GM12878 (cell line): Measurements from ENCODE around the gene HSBP1L1. TPM values are rescaled to one million over a fixed set of nuclear protein-coding genes. Genes with fewer than 3 reads are reported as not detected.
A peak's percentile ranks its signal among the peaks of the same experiment; 100 is the strongest.

Experiments
- BHLHE40 ChIP-seq, 2 experiments: fragments of 450-650 bp in 1 of 2; IDR thresholded peaks; 2 replicates each; pipeline ENCODE4 v1.6.1; 2011 to 2017; ENCODE audit warnings: low read depth in 2 of 2, borderline replicate concordance in 1 of 2, improper control_type of control experiment in 1 of 2, low read length in 1 of 2, mild to moderate bottlenecking in 1 of 2
- CBX5 ChIP-seq: sonication (generic); IDR thresholded peaks from 2 replicates; pipeline ENCODE4 v1.6.1; 2016; ENCODE audit warnings: low read depth, moderate library complexity, mild to moderate bottlenecking, inconsistent platforms
- HCFC1 ChIP-seq: fragments of 150-350 bp; IDR thresholded peaks from 2 replicates; pipeline ENCODE4 v1.6.1; 2014; ENCODE audit warnings: low read length
- NR2F1 ChIP-seq: fragments of 450-650 bp; conservative IDR thresholded peaks from 2 replicates; pipeline ENCODE4 v1.6.1; 2017; ENCODE audit warnings: mild to moderate bottlenecking
- RCOR1 ChIP-seq: conservative IDR thresholded peaks from 2 replicates; pipeline ENCODE4 v1.6.1; 2012; ENCODE audit warnings: low read depth, low read length, improper control_type of control experiment
- SRF ChIP-seq, 2 experiments: IDR thresholded peaks; 2 replicates each; pipeline ENCODE4 v1.6.1; 2011; ENCODE audit warnings: low read depth in 2 of 2, low read length in 2 of 2, mild to moderate bottlenecking in 1 of 2, moderate library complexity in 1 of 2
- STAT1 ChIP-seq: fragments of 450-650 bp; conservative IDR thresholded peaks from 2 replicates; pipeline ENCODE4 v1.6.1; 2014; ENCODE audit warnings: antibody characterized with exemption, mild to moderate bottlenecking
- YY1 ChIP-seq: IDR thresholded peaks from 2 replicates; pipeline ENCODE4 v1.6.1; 2011; ENCODE audit warnings: low read depth, mild to moderate bottlenecking, low read length
- ZSCAN29 ChIP-seq: fragments of 450-650 bp; IDR thresholded peaks from 2 replicates; pipeline ENCODE4 v1.6.1; 2017; ENCODE audit warnings: mild to moderate bottlenecking, moderate library complexity
- polyA plus RNA-seq, 11 experiments: library from polyadenylated mRNA; depleted of rRNA in 4 of 11; unstranded in 6 of 11; stranded (reverse) in 5 of 11; fragments of >200 nt; fragmentation: Nextera tagmentation in 4 of 11; fragmentation: Illumina TruSeq in 1 of 11; extraction: Ambion mirVana in 4 of 11; extraction: Trizol in 1 of 11; gene quantifications; 1 replicate in 1 of 11; 2 replicates in 10 of 11; pipeline versions ENCODE4 v1.2.1 to v1.2.3, GENCODE V29; 2011 to 2016; ENCODE audit warnings: inconsistent platforms in 2 of 11, missing spikeins in 2 of 11, low read depth in 1 of 11
- total RNA-seq, 4 experiments: library from RNA; depleted of rRNA in 3 of 4; stranded (reverse); fragments of >200 nt in 3 of 4; fragmentation: Illumina TruSeq in 1 of 4; extraction: Trizol in 1 of 4; gene quantifications; 2 replicates each; pipeline versions ENCODE4 v1.2.1 to v1.2.3, GENCODE V29; 2013 to 2021
- TF ChIP-seq, protein P1 (sequence below): fragments of 450-650 bp; IDR thresholded peaks from 2 replicates; pipeline ENCODE4 v1.6.1; 2018; ENCODE audit warnings: mild to moderate bottlenecking, low read depth, moderate library complexity; ENCODE audit not compliant: partially characterized antibody
- TF ChIP-seq, protein P2 (sequence below): fragments of 450-650 bp; IDR thresholded peaks from 2 replicates; pipeline ENCODE4 v1.6.1; 2017; ENCODE audit warnings: low read depth, mild to moderate bottlenecking, moderate library complexity
- TF ChIP-seq, protein P3 (sequence below), 3 experiments: IDR thresholded peaks in 2 of 3; conservative IDR thresholded peaks in 1 of 3; 2 replicates each; pipeline ENCODE4 v1.5.1; 2011; ENCODE audit warnings: low read depth in 3 of 3, low read length in 3 of 3, mild to moderate bottlenecking in 3 of 3, control low read depth in 2 of 3, moderate library complexity in 2 of 3, inconsistent platforms in 1 of 3, mixed read lengths in 1 of 3; ENCODE audit not compliant: control insufficient read depth in 2 of 3, insufficient read depth in 1 of 3; ENCODE audit errors: extremely low read depth in 1 of 3

Gene HSBP1L1
- total and polyA plus RNA-seq, 10 of the 15 experiments (the other 5 are each of a cell fraction or from before 2014, with no cell fraction given) = 0.97 to 14.0 (median 6.9) TPM; not detected in 1

DNA sequence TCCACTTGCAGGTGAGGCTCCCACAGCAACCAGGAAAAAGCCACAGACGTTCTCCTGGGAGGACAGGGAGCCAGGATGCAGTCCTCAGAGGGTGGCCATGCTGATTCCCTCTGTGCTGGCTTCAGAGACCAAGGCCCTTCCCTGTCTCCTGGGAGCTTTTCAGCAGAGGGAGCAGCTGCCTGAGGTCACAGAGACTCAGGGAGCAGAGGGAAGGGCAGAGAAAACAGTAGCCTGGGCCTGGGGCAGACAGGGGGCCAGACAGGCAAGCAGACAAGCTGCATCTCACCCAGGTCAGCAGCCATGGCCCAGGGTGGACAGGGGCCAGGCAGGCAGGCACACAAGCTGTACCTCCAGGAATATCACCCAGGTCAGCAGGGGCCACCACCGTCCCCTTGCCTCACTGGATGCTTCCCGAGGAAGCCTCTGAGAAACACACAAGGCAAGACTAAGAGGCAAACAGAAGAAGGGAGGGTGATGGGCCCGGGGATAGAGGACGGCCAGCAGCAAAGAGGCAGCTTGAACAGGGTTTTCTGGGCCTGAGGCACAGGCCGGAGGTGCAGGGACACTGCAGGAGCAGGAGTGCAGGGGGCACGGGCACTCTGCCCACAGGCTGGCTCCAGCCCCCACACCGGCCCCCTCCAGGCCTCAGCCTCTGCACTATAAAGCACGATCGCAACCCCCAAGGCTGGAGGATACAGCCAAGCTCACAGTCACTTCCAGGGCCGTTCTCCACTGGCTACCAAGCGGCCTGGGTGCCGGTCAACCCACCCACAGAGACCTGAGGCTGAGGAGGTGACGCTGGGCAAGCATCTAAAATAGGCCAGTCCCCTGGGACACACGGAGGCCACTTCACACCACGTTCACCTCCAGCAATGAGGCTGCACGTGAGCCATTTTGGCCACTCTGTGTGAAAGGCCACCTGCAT lies 19.1 kb upstream of the HSBP1L1 start (continued):
- no peak for TF ChIP-seq STAT1
- no peak for TF ChIP-seq SRF (IDR thresholded peaks at IDR 0.05; ENCODE audit: low read depth in 2 of 2, low read length in 2 of 2)
- no peak for TF ChIP-seq CBX5
- TF ChIP-seq, protein P1, sequence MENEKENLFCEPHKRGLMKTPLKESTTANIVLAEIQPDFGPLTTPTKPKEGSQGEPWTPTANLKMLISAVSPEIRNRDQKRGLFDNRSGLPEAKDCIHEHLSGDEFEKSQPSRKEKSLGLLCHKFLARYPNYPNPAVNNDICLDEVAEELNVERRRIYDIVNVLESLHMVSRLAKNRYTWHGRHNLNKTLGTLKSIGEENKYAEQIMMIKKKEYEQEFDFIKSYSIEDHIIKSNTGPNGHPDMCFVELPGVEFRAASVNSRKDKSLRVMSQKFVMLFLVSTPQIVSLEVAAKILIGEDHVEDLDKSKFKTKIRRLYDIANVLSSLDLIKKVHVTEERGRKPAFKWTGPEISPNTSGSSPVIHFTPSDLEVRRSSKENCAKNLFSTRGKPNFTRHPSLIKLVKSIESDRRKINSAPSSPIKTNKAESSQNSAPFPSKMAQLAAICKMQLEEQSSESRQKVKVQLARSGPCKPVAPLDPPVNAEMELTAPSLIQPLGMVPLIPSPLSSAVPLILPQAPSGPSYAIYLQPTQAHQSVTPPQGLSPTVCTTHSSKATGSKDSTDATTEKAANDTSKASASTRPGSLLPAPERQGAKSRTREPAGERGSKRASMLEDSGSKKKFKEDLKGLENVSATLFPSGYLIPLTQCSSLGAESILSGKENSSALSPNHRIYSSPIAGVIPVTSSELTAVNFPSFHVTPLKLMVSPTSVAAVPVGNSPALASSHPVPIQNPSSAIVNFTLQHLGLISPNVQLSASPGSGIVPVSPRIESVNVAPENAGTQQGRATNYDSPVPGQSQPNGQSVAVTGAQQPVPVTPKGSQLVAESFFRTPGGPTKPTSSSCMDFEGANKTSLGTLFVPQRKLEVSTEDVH = no peak
- TF ChIP-seq NR2F1 = 0 out of 2 replicates have a peak, but pooled peaks have one; percentile 32
- peak; percentile 95 to 96 for TF ChIP-seq BHLHE40 (IDR thresholded peaks at IDR 0.05; ENCODE audit: borderline replicate concordance in 1 of 2, low read depth in 2 of 2, low read length in 1 of 2)
- TF ChIP-seq, protein P2, sequence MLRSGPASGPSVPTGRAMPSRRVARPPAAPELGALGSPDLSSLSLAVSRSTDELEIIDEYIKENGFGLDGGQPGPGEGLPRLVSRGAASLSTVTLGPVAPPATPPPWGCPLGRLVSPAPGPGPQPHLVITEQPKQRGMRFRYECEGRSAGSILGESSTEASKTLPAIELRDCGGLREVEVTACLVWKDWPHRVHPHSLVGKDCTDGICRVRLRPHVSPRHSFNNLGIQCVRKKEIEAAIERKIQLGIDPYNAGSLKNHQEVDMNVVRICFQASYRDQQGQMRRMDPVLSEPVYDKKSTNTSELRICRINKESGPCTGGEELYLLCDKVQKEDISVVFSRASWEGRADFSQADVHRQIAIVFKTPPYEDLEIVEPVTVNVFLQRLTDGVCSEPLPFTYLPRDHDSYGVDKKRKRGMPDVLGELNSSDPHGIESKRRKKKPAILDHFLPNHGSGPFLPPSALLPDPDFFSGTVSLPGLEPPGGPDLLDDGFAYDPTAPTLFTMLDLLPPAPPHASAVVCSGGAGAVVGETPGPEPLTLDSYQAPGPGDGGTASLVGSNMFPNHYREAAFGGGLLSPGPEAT = no peak
- no peak for TF ChIP-seq HCFC1
- no peak for TF ChIP-seq ZSCAN29
- TF ChIP-seq, protein P3, sequence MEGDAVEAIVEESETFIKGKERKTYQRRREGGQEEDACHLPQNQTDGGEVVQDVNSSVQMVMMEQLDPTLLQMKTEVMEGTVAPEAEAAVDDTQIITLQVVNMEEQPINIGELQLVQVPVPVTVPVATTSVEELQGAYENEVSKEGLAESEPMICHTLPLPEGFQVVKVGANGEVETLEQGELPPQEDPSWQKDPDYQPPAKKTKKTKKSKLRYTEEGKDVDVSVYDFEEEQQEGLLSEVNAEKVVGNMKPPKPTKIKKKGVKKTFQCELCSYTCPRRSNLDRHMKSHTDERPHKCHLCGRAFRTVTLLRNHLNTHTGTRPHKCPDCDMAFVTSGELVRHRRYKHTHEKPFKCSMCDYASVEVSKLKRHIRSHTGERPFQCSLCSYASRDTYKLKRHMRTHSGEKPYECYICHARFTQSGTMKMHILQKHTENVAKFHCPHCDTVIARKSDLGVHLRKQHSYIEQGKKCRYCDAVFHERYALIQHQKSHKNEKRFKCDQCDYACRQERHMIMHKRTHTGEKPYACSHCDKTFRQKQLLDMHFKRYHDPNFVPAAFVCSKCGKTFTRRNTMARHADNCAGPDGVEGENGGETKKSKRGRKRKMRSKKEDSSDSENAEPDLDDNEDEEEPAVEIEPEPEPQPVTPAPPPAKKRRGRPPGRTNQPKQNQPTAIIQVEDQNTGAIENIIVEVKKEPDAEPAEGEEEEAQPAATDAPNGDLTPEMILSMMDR (IDR thresholded peaks at IDR 0.05 in 2 of 3, conservative IDR thresholded peaks at IDR 0.05 in 1 of 3; ENCODE audit: control insufficient read depth in 2 of 3, extremely low read depth in 1 of 3, insufficient read depth in 1 of 3, low read depth in 3 of 3, low read length in 3 of 3) = no peak
- TF ChIP-seq RCOR1 = no peak
- no peak for TF ChIP-seq YY1
